Measurements from ENCODE around the gene CPB2.

DNA sequence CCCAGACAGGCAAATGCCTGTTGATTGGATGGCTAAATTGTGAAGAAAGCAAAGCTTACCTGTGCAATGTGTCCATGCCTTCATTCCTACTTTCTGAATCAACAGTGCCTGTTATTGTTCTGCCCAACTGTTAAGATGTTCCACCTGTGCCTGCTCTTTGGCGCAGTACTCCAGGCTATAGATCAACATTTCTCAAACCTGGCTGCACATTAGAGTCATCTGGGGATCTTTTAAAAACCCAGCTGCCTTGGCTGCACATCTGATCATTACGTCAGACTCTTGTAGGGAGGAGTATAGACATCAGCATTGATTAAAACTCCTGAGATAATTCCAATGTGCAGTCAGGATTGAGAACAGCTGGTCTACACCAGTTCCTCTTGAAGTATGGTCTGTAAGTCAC lies 16.2 kb upstream of the CPB2 start:
- TF ChIP-seq, protein P1, sequence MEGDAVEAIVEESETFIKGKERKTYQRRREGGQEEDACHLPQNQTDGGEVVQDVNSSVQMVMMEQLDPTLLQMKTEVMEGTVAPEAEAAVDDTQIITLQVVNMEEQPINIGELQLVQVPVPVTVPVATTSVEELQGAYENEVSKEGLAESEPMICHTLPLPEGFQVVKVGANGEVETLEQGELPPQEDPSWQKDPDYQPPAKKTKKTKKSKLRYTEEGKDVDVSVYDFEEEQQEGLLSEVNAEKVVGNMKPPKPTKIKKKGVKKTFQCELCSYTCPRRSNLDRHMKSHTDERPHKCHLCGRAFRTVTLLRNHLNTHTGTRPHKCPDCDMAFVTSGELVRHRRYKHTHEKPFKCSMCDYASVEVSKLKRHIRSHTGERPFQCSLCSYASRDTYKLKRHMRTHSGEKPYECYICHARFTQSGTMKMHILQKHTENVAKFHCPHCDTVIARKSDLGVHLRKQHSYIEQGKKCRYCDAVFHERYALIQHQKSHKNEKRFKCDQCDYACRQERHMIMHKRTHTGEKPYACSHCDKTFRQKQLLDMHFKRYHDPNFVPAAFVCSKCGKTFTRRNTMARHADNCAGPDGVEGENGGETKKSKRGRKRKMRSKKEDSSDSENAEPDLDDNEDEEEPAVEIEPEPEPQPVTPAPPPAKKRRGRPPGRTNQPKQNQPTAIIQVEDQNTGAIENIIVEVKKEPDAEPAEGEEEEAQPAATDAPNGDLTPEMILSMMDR (IDR thresholded peaks at IDR 0.05), result no peak
- no peak for TF ChIP-seq ZFX (IDR thresholded peaks at IDR 0.05; ENCODE audit: borderline replicate concordance)

All from 22Rv1 (cell line).